ENCODE data around the gene ZNF652.
"Not testable (repeated sequence)": the region's sequence is repeated elsewhere in the genome, so short reads cannot be mapped to it uniquely, and the experiment has no call there.

ZNF652 gene

DNA sequence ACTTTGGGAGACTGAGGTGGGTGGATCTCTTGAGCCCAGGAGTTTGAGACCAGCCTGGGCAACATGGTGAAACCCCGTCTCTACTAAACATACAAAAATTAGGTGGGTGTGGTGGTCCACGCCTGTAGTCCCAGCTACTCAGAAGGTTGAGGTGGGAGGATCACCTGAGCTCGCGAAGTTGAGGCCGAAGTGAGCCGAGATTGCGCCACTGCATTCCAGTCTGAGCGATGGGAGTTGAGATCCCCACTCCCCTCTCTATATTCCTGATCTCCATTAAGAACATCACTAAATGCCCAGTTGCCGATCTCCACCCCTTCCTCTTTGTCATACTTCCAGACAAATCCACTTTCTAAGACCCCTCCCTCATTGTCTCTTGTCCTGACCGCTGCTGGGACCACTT, 24.3 kb upstream of the ZNF652 start:
- no peak for DNase-seq

DNA sequence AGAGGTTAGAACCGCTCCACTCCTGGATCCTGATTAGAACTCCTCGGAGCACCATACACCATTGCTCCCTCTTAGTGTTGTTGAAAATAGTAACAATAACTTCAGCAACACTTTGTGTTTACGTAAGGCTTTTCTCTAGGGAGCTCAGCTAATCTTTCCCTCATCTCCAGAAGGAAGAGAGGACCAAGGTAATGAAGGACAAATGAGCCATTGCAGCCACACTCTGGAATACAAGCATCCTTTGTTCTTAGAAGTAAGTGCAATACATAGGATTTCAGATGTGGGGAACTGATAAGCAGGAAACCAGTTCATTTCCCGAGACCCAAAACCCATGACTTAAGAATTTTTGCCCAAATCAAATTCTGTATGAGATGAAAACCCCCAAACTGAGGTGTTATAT, 22.9 kb upstream of the ZNF652 start:
- no peak for DNase-seq

DNA sequence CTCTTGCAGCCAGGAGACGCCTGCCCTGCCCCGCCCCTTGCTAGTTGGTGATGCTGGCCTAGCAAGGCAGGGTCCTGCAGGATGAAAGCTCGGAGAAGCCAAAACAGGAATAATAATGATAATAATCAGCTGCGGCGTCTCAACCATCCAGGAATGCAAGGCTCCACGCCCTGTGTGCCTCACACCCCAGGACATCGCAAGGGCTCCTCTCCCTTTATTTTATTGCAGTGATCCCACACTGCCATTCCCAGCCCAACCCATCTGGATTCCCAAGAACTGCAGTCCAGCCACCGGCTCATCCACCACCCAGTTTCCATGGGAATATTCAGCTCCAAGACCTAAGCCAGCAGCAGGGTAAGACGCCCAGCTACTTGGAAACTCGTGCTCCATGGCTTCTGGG, 21.0 kb upstream of the ZNF652 start:
- no peak for DNase-seq

DNA sequence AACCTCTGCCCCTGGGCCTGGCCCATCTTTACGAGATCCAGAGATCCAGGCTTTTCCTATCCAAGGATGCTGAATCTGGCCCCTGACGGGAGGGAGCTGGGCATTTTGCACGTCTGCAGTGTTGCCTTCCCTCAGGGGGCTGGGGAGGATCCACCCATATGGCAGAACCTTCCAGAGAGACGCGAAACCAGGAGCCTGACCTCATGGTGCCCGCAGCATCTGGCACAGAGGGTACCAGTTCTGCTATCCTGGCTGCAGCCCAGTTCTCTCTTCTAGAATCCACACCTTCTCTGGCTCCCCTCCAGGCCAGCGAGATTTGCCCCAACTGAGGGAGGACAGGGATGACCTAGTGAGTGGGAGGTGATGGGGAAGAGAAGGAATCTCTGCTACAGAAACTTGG, 20.5 kb upstream of the ZNF652 start:
- no peak for DNase-seq

DNA sequence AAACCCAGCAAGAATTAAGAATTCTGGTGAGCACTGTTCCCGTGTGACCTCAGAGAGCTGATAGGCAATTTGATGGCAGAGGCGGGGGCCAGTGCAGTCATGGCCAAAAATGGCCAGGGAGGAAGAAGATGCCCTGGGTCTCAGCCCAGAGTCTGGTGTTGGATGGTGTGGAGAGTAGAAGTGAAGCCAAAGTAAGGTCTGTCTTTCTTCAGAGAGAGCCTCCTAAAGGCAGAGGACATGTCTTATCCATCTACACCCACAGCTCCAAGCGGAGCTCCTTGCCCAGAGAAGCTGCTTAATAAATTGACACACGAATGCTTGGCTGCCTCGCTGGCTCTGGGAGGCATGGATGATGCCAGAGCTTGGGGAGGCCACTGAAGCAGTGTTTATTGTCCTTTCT, 19.7 kb upstream of the ZNF652 start:
- no peak for DNase-seq

DNA sequence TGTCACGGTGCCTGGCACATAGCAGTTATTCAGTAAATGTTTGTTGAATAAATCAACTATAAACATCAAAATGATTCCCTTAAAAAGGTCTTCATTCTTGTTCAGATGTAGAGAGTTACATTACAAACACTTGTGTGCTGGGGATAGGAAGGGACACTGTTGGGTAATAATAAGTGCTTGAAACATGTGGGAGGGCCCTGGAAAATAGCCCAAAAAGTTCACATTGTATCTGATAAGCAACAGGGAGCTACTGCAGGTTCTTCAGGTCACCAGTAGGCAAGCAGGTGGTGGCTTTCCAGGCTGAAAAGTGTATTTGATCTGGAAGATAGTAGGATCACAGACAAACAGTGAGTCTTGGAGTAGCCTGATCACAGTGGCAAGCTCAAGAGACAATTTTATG, 19.0 kb upstream of the ZNF652 start:
- DNase-seq, result no peak

DNA sequence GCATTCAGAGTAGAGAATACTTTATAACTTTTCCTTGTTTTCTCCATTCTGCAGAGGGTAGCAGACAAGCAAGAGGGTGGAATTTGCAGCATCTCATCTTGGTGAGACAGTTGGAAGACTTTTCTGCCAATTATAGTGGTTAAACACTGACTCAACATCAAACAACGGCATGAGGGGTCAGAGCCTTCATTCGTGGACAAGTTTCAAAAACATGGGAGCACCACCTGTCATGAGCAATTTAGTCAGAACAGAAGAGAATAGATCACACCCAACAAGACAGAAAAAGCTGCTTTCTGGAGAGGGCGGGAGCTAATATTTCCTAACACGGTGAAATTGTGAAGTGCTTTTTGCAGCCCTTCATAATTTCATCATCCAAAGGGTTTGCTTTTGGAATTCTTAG, 17.9 kb upstream of the ZNF652 start:
- DNase-seq, result no peak

DNA sequence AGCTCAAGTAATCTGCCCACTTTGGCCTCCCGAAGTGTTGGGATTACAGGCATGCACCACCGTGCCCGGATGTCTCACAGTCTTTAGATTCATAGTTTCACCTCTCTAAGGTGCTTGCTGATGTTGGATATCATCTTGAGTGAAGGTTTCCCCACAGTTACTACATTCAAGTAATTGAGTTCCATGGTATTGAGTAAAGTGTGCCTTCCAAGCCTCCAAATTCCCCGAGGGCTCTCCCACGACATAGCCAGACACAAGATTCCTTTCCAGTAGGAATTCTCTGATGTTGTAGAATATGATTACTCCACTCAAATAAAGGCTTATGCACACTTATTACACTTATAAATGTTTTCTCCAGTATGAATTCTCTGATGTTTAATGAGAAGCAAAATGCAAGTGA, 16.3 kb upstream of the ZNF652 start:
- no peak for DNase-seq

DNA sequence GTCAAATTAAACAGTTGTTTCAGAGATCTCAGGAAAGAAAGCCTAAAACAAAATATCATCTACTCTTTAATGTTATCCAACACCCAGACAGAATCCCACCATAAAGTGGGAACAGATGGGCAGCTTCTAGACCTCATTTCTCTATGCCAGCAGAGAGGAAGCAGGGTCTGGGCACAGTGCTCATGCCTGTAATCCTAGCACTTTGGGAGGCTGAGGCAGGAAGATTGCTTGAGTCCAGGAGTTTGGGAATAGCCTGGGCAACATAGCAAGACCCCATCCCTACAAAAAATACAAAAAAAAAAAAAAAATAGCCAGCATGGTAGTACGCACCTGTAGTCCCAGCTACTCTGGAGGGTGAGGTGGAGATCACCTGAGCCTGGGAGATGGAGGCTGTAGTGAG, 13.5 kb upstream of the ZNF652 start:
- no peak for DNase-seq

DNA sequence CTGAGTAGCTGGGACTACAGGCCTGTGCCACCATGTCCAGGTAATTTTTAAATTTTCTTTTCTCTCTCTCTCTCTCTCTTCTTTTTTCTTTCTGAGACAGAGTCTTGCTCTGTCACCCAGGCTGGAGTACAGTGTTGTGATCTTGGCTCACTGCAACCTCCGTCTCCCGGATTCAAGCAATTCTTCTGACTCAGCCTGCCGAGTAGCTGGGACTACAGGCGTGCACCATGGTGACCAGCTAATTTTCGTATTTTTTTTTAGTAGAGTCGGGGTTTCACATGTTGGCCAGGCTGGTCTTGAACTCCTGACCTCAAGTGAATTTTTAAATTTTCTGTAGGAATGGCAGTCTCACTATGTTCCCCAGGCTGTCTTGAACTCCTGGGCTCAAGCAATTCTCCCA, 11.1 kb upstream of the ZNF652 start:
- no peak for DNase-seq

DNA sequence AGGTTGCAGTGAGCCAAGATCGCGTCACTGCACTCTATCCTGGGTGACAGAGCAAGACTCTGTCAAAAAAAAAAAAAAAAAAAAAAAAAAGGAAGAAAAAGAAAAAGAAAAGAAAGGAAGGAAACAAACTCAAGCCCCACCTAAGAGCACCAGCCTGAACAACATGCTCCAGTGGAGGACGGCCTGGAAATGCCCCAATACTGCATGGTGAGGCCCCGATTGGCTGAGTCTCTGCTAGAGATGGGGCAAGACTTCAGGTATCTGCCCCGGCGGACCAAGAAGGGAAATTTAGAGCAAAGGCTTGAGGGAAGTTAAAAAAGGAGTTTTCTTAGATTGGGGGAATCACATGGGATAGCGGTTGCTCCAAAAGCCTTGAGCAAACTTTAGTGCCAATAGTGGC, 10.4 kb upstream of the ZNF652 start:
- DNase-seq, result no peak

DNA sequence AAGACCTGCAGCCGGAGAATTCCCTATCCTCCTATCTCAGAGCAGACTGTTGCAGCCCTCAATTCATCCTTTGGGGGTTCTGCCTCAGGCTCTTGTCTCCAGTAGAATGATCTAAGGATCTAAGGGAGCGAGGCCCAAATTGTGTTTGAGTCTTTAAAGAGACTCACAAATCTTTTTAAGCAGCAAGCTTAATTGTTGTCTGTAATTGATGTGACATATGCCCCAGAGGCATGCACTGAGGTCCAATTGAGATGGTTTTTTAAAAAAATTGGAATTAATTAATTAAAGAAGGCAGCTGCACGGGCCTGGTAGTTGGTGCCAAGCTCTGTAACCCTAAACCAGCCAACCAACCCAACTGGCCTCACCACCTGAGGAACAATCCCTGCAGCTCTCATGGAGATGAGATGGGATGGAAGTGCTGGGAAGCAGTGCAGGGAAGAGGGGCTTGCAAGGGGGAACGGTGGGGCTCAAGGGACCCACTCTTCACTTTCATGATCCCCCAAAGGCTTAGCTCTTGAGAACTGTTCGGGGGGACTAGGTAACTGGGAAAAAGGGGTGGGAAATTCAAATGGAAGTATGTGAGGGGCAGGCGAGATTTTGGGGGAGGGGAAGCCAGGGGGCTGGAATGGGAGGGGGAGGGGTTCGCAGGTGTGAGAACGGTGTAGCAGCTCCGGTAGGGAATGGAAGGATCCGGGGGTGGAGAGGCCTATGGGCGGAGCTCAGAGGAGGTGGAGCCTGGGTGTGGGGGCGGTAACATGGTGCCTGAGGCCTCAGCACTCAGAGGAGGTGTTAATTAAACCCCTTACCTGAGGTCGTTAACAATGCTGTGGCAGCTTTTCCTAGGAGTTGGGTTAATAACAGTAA, 9.2 kb upstream of the ZNF652 start:
- no peak for DNase-seq

DNA sequence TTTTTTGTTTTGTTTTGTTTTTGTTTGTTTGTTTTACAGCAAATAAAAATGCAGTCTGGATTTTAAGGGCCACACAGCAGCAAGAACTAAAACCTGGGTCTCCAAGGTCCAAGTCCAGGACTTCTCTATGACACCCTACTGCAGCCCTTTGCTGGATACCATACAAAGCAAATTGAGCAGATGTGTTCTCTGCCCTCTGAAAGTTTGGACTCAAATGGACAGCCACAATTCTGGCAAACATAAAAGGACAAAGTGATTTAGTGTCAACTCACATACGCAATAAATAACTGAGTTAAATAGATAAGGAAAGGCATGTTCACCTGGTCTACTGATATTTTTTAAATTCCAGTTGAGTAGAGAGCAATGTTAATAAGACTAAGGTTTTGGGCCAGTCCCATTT, 7.7 kb upstream of the ZNF652 start:
- no peak for DNase-seq

DNA sequence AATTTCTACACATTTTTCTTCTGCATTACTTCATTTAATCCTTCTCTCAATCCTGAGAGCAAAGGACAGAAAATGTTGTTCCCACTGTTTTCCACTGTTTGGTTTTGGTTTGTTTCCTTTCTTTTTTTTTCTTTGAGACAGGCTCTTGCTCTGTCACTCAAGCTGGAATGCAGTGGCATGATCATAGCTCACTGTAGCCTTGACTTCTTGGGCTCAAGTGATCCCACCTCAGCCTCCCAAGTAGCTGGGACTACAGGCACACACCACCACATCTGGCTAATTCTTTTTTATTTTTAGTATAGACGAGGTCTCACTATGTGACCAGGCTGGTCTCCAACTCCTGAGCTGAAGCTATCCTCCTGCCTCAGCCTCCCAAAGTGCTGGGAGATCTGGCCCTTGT, 7.0 kb upstream of the ZNF652 start:
- DNase-seq, result no peak

DNA sequence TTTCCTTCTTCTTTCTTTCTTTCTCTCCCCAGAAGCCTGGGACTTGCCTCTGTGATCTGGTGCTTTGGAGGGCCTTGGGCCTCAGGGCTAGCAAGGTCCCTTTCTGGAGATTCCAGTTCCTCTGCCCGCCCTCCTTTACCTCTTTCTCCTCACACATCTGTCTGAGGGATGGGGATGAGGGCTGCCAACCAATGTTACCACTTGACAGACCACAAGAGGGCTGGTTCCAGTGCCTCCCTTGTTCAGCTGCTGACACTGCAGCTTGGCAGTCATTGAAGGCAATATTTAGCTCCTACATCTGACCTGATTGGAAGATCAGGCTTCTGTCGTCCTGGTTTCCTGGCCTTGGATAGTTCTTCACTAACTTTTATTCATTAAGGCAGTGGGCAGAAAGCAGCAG, 3.6 kb upstream of the ZNF652 start:
- DNase-seq, result no peak

DNA sequence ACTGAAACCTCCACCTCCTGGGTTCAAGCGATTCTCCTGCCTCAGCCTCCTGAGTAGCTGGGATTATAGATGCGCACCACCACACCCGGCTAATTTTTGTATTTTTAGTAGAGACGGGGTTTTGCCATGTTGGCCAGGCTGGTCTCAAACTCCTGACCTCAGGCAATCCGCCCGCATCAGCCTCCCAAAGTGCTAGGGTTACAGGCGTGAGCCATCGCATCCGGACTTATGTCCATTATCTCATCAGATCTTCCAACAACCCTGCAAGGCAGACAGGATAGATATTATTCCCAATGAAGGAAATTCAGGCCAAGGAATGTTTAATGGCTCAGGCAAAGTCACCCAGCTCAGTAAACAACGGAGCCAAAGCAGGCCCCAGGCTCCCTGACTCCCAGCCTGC, 3.1 kb upstream of the ZNF652 start:
- DNase-seq, result not testable (repeated sequence)

DNA sequence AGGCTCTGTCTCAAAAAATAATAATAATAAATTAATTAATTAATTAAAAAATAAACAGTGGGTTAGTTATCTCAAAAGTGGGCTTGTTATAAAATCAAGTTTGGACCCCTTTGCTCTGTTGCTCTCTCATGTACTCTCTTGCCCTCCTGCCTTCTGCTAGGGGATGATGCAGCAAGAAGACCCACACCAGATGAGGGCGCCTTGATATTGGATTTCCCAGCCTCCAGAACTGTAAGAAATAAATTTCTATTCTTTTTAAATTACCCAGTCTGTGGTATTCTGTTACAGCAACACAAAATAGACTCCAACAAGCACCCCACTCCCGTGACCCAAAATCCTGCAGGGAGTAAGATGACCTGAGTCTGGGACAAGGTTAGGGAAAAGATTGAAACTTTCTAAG, 2.1 kb upstream of the ZNF652 start:
- DNase-seq, result no peak

DNA sequence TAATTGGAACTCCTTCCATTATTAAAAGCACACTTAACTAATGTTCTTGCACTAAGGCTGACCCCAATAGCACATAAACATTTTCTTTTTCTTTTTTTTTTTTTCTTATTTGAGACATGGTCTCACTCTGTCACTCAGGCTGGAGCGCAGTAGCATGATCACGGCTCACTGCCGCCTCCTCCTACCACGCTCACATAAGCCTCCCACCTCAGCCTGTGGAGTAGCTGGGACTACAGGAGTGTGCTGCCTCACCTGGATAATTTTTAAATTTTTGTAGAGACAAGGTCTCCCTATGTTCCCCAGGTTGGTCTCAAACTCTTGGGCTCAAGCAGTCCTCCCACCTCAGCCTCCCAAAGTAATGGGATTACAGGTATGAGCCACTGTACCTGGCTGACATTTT, 1.2 kb upstream of the ZNF652 start:
- DNase-seq, result no peak

DNA sequence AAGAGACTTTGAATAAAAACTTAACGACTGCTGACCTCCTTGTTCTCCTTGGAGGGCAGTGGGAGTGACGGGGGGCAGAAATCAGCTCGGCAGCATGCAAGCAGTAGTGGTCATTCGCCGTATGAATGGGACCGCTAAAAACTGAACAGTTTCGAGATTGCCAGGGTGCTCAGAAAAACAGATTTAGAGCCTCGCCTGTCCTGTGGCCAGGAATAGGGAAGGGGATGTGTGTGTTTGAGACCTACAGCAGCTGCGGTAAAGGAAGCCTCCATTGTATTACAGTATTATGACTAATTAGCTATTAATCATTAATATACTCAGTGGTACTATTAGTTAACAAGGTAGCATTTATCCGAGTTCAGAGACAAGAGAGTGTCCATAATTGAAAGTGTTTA, 670 bp upstream of the ZNF652 start:
- DNase-seq, result no peak

DNA sequence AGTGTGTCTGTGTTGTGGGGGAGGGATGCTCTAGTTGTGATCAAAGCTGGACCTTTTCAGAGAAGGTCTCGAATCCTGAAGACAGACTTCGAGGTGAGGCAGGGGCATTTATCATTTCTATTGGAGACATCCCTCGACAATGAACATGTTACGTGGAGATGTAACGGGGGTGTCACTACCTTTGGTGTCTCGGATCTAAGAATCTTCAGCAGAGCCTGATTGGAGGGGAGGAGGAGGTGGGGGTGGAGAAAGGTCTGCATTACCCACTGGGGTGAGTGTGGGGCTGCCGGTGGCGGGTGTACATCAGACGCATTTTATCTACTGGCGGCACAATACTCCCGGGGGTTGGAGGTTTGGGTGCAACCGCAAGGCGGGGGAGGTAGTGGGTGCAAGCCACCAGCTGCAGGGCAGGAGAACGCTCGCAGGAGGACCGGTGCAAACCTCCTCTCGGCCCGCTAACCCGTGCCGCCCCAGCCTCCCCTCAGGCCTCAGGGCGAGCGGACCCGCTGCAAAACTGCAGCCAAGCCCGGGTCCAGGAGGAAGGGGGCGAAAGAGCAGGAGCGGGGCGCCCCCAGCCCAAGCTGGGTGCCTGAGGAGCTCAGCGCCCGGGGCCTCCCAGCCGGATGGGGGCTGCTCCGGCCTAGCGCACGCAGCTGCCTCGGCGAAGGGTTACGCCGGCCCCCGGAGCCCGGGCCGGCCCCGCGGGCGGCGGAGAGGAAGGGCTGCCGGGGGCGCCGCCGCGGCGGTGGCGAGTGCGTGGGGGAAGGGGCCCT, 735 bp downstream of the ZNF652 start:
- DNase-seq, result peak; percentile 24 to 77 (median 49)

DNA sequence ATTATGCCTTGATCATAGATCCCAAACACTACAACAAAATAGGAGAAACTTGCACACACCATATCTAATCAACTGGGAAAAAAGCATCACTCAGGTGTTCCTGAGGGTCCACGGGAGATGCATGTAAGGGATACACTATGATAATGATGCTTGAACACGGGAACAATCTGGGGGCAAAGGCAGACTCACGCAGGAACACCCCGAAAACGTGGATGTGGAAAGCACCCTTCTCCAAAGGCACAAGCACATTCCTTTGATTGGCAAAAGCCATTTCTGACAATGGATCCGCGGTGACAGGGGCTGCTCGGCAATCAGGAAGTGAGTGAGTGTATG, 1.3 kb downstream of the ZNF652 start:
- DNase-seq, result peak in 1 of 4 experiments; percentile 44

DNA sequence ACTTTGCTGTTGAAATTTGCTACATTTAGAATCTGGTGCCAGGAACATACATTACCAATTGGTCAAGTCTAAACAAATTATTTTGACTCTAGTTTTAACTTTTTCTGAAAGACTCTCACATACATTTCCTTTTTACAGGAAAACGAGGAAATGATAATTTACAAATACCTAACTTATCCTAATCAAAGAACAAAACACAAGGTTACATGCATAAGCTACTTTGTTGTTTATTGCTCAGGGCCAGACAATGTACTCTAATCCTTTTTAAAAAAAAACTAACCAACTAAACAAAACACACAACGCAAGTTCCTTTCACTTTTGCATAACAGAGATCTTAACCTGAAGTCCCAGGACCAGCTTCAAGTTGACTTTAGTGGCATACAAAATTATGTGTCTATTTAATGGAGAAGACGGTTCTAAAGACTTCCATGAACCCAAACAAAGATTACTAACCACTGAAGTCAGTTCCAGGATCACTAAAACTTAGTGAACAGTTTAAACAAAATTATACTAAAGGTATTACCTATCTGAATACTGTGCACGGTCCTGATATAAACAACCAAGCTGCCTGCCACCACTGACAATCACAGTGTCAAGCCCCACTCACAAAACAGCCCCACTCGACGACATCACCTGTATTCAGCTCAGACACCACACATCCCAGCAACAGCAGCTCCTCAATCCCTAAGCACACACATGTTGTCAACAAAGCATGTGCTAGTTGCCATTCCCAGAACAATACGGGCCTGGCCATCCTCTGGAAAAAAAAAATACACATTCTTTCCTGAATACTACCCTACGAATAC, 1.9 kb downstream of the ZNF652 start:
- no peak for DNase-seq

DNA sequence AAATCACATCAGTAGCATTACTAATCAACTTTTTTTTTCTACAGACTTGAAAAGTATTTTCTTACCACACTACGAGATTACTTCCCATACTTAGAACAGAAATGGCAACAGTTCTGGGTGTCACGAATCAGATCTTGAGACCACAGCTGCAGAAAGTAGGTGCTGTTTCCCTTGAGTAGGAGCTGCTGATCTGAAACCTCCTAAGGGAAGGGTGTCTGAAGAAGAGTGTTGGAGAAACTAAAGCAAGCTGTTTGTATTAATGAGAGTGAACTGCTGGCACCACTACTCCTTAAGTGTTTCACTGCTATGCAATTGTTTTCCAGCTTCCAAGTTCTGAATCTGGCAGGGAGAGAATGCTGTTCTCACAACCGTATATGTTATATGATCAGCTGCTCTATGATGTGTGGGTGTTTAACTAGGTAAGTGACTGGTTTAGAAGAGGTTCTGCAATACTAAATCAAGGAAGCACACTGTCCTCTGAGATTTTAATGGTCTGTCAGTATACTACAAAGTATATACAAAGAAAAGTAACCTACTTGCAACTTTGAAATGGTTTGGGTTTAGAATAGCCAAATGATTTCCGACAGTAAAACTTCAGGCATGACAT, 3.3 kb downstream of the ZNF652 start:
- DNase-seq, result no peak

Measured in activated naive CD4-positive, alpha-beta T cell (primary cell).